Upper lobe of right lung (tissue), 1 donor: ENCODE results near the gene ESRRG. TPM values are rescaled to one million over a fixed set of nuclear protein-coding genes. Genes with fewer than 3 reads are reported as not detected.

Source experiments
- ATAC-seq: fragments of 200-7000 bp; cut with Tn5 transposase; one replicate; pipeline ENCODE4 v1.9.1; 2020; ENCODE audit warnings: mild to moderate bottlenecking, moderate library complexity
- DNase-seq: peaks from one replicate; pipeline ENCODE4 v3.0.0-alpha.2; 2020
- H3K27ac ChIP-seq: fragments of 200-600 bp; one replicate; pipeline ENCODE4 v1.8.0; 2022
- H3K27me3 ChIP-seq: fragments of 200-600 bp; one replicate; pipeline ENCODE4 v1.8.0; 2022; ENCODE audit warnings: mild to moderate bottlenecking
- H3K36me3 ChIP-seq: fragments of 200-600 bp; one replicate; pipeline ENCODE4 v1.8.0; 2022
- H3K4me1 ChIP-seq: fragments of 200-600 bp; one replicate; pipeline ENCODE4 v1.8.0; 2022
- H3K4me3 ChIP-seq: fragments of 200-600 bp; one replicate; pipeline ENCODE4 v1.8.0; 2022; ENCODE audit warnings: mild to moderate bottlenecking
- H3K9me3 ChIP-seq: fragments of 200-600 bp; one replicate; pipeline ENCODE4 v1.8.0; 2022
- CTCF ChIP-seq: fragments of 200-600 bp; IDR thresholded peaks from one replicate; pipeline ENCODE4 v1.8.0; 2022; ENCODE audit warnings: antibody characterized with exemption
- intact Hi-C: fragments of 100-400 bp; cut with DNase I; formaldehyde crosslinking; loops from one replicate; pipeline ENCODE4 v1.11.0; 2022
- total RNA-seq: library from RNA; stranded (reverse); fragmentation: NEBNext Ultra II Directional; extraction: Animal tissue kit (Norgen Biotek cat#: 25700); gene quantifications from one replicate; pipeline ENCODE4 v1.2.1, GENCODE V29; 2021
- donor health status: DM: no; HTN: yes; CAD: no; lungs with severe emphysema.

ESRRG gene
- total RNA-seq, 1 donor from 2014 or later = 0.29 TPM

GRCh38 chr1:216562383-216562782 lies 160.8 kb downstream of the ESRRG start:
- no peak for DNase-seq
- no peaks in the 10 kb centered on the region for H3K36me3 ChIP-seq
- intact Hi-C loops = no loop called here
- no peak overlapping the region for H3K4me3 ChIP-seq
- TF ChIP-seq CTCF = no peak
- H3K27ac ChIP-seq = no peak overlapping the region
- H3K9me3 ChIP-seq = no peaks in the 10 kb centered on the region
- no peak for ATAC-seq
- H3K27me3 ChIP-seq = no peaks in the 10 kb centered on the region
- no peaks in the 10 kb centered on the region for H3K4me1 ChIP-seq

- no peaks in the 10 kb centered on the region for H3K27me3 ChIP-seq
- ATAC-seq (no peak), DNase-seq (no peak)
- H3K4me1 ChIP-seq = no peaks in the 10 kb centered on the region
- no peak overlapping the region for H3K27ac ChIP-seq
- no peaks in the 10 kb centered on the region for H3K36me3 ChIP-seq
- H3K9me3 ChIP-seq = no peaks in the 10 kb centered on the region
- intact Hi-C loops = no loop called here
- H3K4me3 ChIP-seq = no peak overlapping the region
- no peak for TF ChIP-seq CTCF
These were observed 162.7 kb downstream of the ESRRG start for GRCh38 chr1:216560527-216560926.

- intact Hi-C loops = no loop called here
- H3K27ac ChIP-seq = no peak overlapping the region
- no peaks in the 10 kb centered on the region for H3K9me3 ChIP-seq
- no peak for TF ChIP-seq CTCF
- no peak for DNase-seq
- no peaks in the 10 kb centered on the region for H3K4me1 ChIP-seq
- H3K4me3 ChIP-seq = no peak overlapping the region
- H3K36me3 ChIP-seq = no peaks in the 10 kb centered on the region
- no peak for ATAC-seq
- H3K27me3 ChIP-seq = no peaks in the 10 kb centered on the region
These were observed 163.9 kb downstream of the ESRRG start for GRCh38 chr1:216559359-216559758.

GRCh38 chr1:216555653-216556052 lies 167.6 kb downstream of the ESRRG start:
- no peak overlapping the region for H3K4me3 ChIP-seq
- no peak for TF ChIP-seq CTCF
- H3K36me3 ChIP-seq = no peaks in the 10 kb centered on the region
- H3K4me1 ChIP-seq = no peaks in the 10 kb centered on the region
- H3K27me3 ChIP-seq = no peaks in the 10 kb centered on the region
- H3K27ac ChIP-seq = no peak overlapping the region
- DNase-seq (no peak), ATAC-seq (no peak)
- intact Hi-C loops = no loop called here
- no peaks in the 10 kb centered on the region for H3K9me3 ChIP-seq

GRCh38 chr1:216554934-216555333 lies 168.3 kb downstream of the ESRRG start:
- Histone ChIP-seq H3K4me1 (no peaks in the 10 kb centered on the region), H3K4me3 (no peak overlapping the region), H3K9me3 (no peaks in the 10 kb centered on the region), H3K36me3 (no peaks in the 10 kb centered on the region), H3K27ac (no peak overlapping the region), H3K27me3 (no peaks in the 10 kb centered on the region)
- intact Hi-C loops = no loop called here
- TF ChIP-seq CTCF = no peak
- DNase-seq (no peak), ATAC-seq (no peak)

GRCh38 chr1:216553766-216554165 lies 169.5 kb downstream of the ESRRG start:
- no peak for TF ChIP-seq CTCF
- H3K27ac ChIP-seq = no peak overlapping the region
- no peaks in the 10 kb centered on the region for H3K4me1 ChIP-seq
- no peak for ATAC-seq
- intact Hi-C loops = no loop called here
- H3K4me3 ChIP-seq = no peak overlapping the region
- H3K9me3 ChIP-seq = no peaks in the 10 kb centered on the region
- no peaks in the 10 kb centered on the region for H3K36me3 ChIP-seq
- no peak for DNase-seq
- H3K27me3 ChIP-seq = no peaks in the 10 kb centered on the region
